GM21723 (cell line): ENCODE results near the gene CRTC2.
A peak's percentile ranks its signal among the peaks of the same experiment; 100 is the strongest.

ENCODE experiments used
- ATAC-seq: cut with Tn5 transposase; IDR thresholded peaks from one replicate; pipeline ENCODE4 v1.9.1; 2021; ENCODE audit warnings: mild to moderate bottlenecking, moderate library complexity; ENCODE audit not compliant: unreplicated experiment

CRTC2 gene

DNA sequence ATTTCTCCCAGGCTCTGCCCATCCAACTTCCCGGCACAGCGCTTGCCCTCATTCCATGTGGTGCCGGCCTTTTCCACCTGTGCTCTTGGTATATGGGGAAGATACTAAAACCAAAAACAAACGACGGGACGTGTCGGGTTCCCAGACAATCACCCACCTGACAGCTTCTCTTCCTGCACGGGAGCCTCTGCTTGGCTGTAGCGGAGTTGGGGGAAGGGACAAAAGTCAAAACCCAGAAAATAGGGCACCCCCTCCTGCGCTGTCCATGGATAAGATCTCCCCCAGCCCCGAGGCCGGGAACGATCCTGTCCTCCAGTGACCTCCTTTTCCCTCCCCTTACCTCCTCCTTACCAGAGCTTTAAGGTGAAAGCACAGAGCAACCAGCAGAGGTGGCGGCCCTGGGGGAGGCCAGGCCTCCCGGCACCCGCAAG lies 18.4 kb upstream of the CRTC2 start:
- peak; percentile 4 for ATAC-seq

DNA sequence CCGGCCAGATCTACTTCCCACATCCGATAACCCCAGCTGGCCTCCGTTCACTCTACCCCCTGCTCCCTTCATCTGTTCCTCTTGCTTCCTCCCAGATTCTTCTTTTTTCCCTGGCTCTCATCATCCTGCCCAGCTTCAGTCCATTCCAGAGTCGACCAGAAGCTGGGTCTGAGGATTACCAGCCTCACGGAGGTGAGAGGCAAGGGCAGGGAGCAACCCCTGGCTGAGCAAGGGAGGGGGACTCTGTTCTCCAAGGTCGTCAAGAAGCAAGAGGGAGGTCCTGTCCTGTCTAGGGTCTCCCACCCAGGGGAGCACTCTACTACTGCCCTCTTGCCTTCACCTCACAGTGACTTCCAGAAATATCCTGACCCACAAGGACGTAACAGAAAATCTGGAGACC lies 15.1 kb upstream of the CRTC2 start:
- ATAC-seq: no peak

DNA sequence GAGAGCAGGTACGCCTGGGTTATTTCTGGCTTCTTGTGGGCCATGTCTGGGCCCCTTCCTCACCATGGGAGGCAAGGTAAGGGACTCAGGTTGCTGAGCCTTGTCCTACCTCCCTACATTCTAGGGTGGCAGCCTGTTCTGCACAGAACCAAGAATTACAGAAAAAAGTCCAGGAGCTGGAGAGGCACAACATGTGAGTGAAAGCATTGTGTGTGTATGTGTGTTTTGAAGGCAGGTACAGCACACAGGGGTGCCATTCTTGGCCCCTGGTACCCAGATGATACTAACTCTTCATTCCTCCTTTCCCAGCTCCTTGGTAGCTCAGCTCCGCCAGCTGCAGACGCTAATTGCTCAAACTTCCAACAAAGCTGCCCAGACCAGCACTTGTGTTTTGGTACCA lies 14.7 kb upstream of the CRTC2 start:
- no peak for ATAC-seq

DNA sequence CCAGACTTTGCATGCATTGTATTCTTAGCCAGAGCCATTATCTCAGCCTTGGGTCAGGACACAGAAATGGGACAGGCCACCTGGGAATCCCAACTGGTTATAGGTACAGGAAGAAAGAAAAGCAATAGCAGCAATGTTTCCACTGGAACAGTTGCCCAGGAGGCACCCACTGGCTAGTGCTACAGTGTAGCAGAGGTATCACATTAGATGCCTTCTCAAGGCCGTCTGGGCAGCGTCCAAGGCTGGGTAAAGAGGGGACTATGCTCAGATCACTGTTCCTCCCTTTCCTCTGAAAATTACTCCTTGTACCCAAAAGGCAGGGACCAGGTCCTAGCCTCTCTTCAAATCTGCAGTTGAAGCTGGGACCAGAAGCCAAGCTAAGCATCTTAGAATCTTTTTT lies 11.9 kb upstream of the CRTC2 start:
- ATAC-seq: no peak

DNA sequence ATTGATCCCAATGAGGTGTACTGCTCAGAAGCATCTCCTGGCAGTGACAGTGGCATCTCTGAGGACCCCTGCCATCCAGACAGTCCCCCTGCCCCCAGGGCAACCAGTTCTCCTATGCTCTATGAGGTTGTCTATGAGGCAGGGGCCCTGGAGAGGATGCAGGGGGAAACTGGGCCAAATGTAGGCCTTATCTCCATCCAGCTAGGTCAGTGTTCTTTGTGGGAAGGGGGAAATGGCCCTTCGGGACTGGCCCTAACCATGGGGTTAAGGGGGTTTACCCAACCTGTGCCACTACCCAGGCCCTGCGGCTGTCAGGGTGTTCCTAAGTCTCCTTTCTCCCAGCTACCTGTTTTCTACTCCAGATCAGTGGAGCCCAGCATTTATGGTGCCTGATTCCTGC lies 10.6 kb upstream of the CRTC2 start:
- ATAC-seq: no peak

DNA sequence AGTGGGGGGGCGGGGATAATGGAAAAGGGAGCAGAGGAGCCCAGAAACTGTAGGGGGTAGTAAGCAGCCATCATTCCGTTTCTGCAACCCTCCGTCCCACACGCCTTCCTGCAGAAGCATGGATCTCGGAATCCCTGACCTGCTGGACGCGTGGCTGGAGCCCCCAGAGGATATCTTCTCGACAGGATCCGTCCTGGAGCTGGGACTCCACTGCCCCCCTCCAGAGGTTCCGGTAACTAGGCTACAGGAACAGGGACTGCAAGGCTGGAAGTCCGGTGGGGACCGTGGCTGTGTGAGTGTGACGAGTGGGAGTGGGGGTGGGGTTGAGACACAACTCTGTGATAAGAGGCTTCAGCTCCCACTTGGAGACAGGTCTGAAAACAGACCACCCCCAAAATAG lies 10.0 kb upstream of the CRTC2 start:
- no peak for ATAC-seq

DNA sequence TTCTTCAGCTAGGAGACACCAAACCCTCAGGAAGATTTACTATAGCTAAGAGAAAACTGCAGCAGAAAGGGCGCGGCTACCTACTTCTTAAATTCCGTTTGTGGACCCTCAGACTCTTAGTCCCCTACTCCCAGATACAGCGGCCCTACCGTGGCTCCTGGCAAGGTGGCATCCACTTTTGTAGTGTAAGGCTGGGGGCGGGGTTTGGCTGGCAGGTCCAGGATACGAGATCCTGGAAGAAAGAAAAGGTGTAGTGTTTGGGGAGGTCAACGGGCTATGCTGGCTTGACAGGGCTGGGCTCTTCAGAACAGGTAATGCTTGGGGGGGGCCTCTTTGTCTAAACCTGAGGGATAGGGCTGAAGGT lies 9.6 kb upstream of the CRTC2 start:
- no peak for ATAC-seq

DNA sequence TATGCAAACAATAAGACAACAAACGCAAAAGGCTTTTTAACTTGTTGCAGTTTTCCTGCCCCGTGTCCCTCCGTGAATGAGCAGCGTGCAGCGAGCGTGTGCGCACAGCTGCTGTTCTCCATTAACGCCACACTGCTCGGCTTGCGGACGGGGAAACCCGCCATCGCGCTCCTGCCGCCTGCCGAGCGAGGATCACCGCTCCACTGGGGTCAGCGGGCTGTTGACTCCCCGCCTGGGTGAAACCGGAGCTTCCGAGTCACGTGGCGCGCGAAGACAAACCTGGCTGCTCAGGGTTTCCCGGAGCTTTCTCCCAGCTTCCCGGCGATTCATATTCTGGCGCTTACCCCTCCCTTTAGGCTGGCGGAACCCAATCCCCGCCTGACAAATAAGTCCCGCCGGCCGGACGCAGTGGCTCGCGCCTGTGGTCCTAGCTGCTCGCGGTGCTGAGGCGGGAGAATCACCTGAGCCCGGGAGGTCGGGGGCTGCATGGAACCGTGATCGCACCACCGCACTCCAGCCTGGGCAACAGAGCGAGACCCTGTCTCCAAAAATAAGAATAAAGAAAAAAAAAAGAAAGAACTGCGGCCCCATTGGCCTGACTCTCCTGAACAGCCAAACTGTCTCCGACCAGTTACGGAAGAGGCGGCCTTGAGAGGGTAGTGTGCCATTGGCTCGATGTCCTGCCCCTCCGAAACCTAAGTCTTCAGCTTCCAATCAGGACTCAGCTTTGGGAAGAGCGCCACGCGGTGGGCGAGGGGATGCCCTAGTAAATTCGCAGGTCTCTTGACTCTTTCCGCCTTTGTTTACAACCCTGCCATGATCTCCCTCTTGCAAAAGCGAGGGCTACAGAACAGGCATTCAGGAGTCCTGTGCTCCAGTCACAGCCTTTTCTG lies 8.9 kb upstream of the CRTC2 start, which contains the start of gene CREB3L4:
Gene CREB3L4 (plus strand): TSS at position 796 of the 893 bp plus-strand sequence. CDS start 624 bp downstream, outside the sequence.
- ATAC-seq: peak; percentile 64

DNA sequence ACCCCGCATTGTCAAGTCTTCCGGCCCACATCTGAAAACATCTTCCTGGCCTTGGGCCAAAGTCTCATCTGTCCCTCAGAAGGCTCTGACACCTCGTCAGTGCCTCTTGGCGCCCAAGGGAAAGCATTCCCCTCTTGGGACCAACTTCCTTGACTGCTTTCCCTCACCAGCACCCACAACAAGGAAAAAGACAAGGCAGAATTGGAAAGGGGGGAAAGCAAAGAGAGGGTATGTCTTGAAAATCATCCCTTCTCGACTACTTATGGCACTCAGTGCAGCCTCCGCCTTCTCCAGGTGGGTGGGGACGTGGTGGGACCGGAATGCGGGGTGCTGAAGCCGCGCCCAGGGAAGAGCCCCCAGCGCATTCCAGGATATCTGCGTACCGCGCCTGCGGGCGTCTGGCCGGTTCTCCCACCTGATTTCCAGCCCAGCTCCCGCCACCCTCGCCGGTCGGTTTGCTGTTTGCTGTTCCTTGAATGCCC lies 5.5 kb upstream of the CRTC2 start:
- ATAC-seq: peak; percentile 2

DNA sequence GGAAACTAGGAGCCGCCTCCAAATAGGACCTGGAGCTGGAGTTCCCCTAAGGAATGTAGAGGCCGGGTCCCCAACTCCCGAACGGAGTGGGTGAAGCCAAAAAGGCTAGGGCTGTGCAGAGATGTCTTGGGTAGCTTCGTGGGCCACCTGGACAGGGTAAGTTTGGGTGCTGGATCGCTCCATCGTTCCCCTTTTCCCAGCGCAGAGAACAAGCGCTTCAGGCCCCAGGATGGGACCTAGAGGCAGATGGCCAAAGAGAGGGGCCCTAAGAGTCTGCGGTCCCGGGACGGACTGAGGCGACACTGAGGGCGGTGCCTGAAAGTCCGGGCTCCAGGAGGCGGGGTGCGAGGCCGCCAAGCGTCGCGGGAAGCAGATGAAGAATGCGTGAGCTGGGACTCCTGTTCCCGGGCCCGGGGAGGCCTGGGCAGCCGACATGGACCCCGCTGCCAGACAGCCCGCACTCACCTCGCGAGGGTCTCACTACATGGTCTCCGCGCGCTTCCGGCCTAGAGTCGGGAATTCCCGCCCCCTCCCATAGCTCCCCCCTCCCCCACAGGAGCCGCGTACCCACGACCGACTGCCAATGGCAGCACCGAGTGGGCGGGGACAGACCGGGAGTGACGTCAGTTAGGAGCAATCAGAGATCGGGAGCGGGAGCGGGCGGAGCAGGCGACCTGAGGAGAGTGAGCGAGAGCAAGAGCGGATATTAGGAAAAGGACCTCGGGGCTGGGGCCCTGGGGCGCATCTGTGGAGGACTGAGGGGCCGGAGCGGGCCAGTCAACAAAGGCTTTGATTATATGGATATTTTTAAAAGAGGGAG lies 4.8 kb upstream of the CRTC2 start, which contains the start of gene SLC39A1:
Gene SLC39A1 (minus strand): TSS at position 508 of the 820 bp plus-strand sequence. CDS start 822 bp downstream, outside the sequence.
- ATAC-seq: peak; percentile 44

DNA sequence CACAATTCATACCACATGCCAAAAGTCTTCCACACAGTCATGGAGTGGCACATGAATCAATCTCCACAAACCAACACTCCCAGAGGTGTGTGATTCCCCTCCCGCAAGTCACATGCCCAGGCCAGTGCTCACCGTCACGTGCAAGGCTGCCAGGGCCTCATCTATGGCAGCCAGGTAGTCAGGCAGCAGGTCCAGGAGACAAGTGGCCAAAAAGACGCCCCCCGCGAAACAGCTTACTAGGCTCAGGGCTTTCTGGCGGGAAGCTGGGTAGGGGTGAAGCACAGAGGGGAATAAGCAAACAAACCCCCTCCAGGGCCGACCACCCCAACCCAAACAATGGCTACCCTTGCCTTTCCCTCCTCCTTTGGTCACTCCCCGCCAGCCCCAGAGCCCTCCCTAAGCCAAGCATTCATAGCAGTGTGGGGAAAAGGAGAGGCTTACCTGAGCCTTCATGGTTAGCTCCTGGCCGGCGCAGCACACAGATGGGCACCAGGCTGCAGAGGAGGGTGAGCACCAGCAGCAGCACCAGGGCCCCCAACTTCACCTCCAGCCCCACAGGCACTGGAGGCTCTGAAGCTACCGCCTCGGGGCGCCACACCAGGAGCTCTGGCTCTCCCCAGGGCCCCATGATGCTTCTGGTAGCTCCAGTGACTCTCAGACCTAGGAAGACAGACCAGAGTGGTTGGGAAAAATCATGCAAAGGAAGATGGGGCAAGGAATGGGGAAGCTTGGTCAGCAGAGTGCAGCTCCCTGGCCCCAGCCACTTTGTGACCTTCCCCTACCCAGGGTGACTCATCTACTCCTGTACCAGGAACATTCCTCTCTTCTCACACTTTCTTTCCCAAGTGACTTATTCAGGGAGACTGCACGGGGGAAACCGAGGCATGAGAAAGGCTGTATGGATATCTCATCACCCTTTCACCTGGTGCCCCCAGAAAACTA lies 3.9 kb upstream of the CRTC2 start:
- ATAC-seq: no peak

DNA sequence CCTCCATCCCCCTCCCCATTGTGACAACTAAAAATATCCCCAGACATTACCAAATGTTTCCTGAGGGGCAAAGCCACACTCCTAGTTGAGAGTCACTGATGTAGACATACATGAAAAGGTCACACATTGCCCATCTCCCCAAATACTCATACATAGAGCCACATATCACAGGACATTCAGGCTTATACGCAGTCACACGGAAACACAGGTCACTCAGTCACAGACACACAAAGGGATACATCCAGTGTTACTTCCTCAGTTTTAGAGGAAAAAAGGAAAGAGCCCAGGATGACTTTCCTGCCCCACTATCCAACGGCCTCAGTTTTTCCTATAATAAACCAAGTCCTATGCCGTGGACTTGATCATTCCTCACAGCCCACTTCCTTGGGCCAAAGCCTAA lies 3.0 kb upstream of the CRTC2 start:
- no peak for ATAC-seq

DNA sequence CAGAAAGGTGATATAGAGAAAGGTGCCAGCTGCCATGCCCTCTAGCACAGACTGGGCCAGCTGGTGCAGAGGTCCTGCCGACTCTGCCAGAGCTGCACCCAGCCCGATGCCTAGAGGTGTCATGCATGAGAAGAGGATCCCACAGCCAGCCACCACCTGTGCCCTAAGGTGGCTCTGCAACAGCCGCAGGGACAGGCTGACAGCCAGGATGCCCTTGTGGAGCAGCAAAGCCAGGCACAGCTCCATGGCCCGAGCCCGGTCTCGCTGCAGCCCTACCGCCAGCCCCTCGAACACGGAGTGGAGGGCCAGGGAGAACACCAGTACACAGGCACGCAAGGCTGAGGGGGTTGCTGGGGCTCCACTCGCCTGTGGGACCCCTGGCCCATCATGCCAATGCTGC lies 1.8 kb upstream of the CRTC2 start:
- ATAC-seq: no peak

DNA sequence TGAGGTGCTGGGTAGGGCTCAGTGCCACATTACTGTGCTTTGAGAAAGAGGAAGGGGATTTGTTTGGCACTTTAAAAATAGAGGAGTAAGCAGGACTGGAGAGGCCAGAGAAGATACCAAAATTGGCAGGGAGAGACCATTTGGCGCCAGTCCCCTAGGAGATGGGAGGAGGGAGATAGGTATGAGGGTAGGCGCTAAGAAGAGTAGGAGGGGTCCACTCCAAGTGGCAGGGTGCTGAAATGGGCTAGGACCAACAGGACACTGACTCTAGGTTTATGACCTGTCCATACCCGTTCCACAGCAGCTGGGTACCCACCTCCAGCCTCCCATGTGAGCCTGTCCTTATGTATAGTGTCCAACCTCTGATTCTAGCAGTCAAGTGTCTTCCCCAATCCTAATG lies 1.0 kb upstream of the CRTC2 start:
- no peak for ATAC-seq

DNA sequence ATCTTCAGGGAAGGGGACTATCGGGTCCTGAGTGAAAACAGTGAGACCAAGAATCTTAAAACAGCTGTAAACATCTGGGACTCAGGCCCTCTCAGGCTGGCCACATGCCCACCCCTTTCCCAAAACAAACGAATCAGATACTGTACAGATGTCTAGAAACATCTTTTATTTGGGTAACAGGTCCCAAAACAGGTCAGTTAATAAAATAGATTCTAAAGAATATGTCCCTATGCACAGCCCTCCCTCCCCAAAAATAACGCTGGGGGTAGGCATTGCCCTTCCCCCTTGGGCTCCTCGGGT lies 499 bp upstream of the CRTC2 start:
- no peak for ATAC-seq

DNA sequence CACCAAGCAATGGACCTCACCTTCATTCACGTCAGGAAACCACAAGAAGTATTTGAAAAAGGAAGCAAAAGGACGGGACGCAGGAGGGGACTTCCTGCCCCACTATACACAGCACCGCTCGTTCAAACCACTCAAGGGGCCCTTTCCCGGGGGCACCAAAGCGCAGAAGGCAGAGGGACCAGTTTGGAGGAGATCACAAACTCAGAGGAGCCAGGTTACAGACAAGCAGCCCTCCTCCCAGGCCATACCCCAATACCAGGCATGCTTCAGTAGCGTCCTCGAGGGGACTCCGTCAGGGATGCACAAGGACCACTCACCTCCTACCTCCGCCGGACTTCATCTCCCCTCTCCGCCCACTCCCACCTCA lies 685 bp downstream of the CRTC2 start:
- ATAC-seq: peak; percentile 26

DNA sequence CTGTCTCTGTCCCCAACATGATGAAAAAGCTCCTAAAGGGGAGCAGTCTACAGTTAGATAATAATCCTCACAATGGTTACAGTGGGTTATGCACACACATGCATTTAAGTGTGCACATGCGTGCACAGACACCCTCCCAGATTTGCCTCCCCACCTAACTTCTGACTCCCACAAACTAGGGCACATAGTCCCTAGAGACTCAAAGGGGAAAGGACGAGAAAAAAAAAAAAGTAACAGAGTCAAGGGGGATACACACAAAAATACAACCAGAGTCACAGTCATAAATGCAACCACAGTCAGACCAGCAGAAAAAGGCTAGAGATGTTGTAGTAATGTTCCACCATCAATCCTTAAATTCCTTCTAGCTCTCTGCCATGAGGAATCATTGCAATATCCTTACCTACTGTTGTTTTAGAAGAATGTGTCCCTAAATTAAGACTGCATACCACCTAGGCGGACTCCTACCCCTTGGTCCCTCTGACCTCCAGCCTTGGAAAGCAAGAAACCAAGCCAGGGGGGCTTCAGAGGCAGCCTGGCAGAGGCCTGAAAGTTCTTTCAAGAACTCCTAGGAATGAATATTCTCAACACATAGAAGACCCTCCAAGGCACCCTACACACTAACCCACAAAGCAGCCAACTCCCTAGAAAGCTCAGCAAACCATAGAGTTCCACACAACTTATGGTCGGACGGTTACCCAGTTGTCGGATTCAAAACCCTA lies 1.3 kb downstream of the CRTC2 start:
- ATAC-seq: no peak

DNA sequence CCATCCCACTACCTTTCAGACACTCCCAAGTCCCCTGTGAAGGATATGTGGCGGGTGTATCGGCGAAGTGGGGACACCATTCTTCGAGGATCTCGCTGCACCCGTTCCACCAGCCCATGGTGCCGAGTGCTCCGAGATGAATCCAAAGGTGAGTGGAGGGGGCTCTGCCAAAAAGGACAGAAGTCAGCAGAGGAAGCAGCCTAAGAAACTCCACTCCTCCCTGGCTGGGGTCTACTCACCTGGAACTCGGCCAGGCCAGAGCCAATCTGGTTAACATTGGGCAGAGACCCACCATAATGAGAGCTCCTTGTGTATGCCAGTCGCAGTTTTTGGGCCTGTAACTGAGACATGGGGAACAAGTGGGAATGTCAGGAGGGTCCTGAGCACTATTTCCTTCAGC lies 3.6 kb downstream of the CRTC2 start:
- ATAC-seq: no peak

DNA sequence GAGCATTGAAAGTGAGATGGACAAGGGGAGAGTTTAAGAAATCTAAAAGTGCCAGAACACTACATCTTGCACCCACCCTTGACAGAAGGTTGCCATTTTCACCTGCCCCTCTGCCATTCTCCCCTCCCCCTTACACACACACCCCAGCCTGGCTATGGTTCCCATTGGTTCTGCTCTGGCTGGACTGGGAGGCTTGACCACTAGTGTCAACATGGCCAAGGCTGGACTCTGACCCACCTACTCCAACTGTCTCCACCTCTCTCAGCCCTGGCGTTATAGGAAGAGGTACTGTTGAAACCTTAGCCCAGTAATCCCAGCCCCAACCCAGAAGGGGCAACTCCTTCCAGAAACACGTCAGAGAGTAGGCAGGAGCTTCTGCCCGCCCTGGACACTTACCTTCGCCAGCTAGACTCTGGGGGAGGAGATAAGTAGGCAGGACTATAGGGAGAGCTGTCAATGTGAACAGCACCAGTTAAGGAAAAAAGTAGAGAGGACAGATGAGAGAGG lies 4.5 kb downstream of the CRTC2 start:
- no peak for ATAC-seq

DNA sequence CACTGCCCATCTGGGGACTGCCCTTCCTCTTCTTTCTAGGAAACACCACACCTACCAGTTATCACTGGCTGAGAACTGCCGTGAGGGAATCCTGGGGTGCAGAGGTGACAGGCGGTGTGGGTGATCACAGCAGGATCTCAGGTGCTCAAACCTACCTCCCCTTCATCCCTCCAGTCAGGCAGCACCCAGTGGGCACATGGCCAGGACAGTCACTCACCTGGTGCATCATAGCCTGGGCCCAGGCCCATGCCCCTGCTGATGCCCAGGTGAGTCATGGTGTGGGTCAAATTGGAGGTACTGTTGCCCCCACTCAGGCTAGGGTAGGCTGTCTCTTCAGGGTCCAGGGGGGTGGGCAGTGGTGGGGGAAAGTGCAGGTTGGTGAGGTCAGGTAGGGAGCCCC lies 6.6 kb downstream of the CRTC2 start:
- no peak for ATAC-seq
